ENCODE results near the gene MAFF.
"Not testable (repeated sequence)": the region's sequence is repeated elsewhere in the genome, so short reads cannot be mapped to it uniquely, and the experiment has no call there.

MAFF gene

GRCh38 chr22:38226853-38227649 is 25.3 kb downstream of the MAFF start:
- no peak for DNase-seq (ENCODE audit: low spot score)

GRCh38 chr22:38228326-38228872 is 26.6 kb downstream of the MAFF start:
- no peak for DNase-seq (ENCODE audit: low spot score)

- no peak for DNase-seq (ENCODE audit: low spot score)
Measured at GRCh38 chr22:38228873-38229740, 27.3 kb downstream of the MAFF start.

- no peak for DNase-seq (ENCODE audit: low spot score)
Measured at GRCh38 chr22:38230108-38230825, 28.5 kb downstream of the MAFF start.

- no peak for DNase-seq (ENCODE audit: low spot score)
Measured at GRCh38 chr22:38230916-38231315, 29.1 kb downstream of the MAFF start.

- no peak for DNase-seq (ENCODE audit: low spot score)
Measured at GRCh38 chr22:38232196-38232595, 30.4 kb downstream of the MAFF start.

GRCh38 chr22:38233427-38233826 is 31.6 kb downstream of the MAFF start:
- DNase-seq (ENCODE audit: low spot score): no peak

GRCh38 chr22:38233856-38234255 is 32.1 kb downstream of the MAFF start:
- DNase-seq (ENCODE audit: low spot score): not testable (repeated sequence)

- DNase-seq (ENCODE audit: low spot score): no peak
Measured at GRCh38 chr22:38235240-38235850, 33.6 kb downstream of the MAFF start.

- DNase-seq (ENCODE audit: low spot score): no peak
Measured at GRCh38 chr22:38236786-38237185, 35.0 kb downstream of the MAFF start.

- no peak for DNase-seq (ENCODE audit: low spot score)
Measured at GRCh38 chr22:38238519-38239071, 36.8 kb downstream of the MAFF start.

- no peak for DNase-seq (ENCODE audit: low spot score)
Measured at GRCh38 chr22:38239101-38239761, 37.4 kb downstream of the MAFF start.

- peak; percentile 71 for DNase-seq (ENCODE audit: low spot score)
Measured at GRCh38 chr22:38240734-38241252, 39.0 kb downstream of the MAFF start.

- DNase-seq (ENCODE audit: low spot score): peak; percentile 76
Measured at GRCh38 chr22:38243007-38243765, 41.4 kb downstream of the MAFF start.

GRCh38 chr22:38244106-38244505 is 42.3 kb downstream of the MAFF start:
- no peak for DNase-seq (ENCODE audit: low spot score)

- DNase-seq (ENCODE audit: low spot score): no peak
Measured at GRCh38 chr22:38246046-38246658, 44.4 kb downstream of the MAFF start.

GRCh38 chr22:38246692-38247091 is 44.9 kb downstream of the MAFF start:
- no peak for DNase-seq (ENCODE audit: low spot score)

- no peak for DNase-seq (ENCODE audit: low spot score)
Measured at GRCh38 chr22:38247713-38248112, 45.9 kb downstream of the MAFF start.

GRCh38 chr22:38248280-38248679 is 46.5 kb downstream of the MAFF start:
- DNase-seq (ENCODE audit: low spot score): no peak
